Neural cell (in vitro differentiated cells): ENCODE measurements around the gene NSG1. TPM values are rescaled to one million over a fixed set of nuclear protein-coding genes. Genes with fewer than 3 reads are reported as not detected.

Experiments used
- H2AFZ ChIP-seq: fragments of 200-600, 300-800 bp; sonication (generic), shearing (Covaris generic); 2 replicates; pipeline ENCODE4 v1.6.0; 2014; ENCODE audit warnings: low read depth, mild to moderate bottlenecking, antibody characterized with exemption, low read length, moderate library complexity
- H3F3A ChIP-seq: fragments of 200-600 bp; shearing (Covaris generic); 2 replicates; pipeline ENCODE4 v1.6.1; 2016; ENCODE audit warnings: mild to moderate bottlenecking, moderate library complexity, mixed read lengths, antibody characterized with exemption, low read length; ENCODE audit not compliant: insufficient read depth, poor library complexity, severe bottlenecking
- H3K27ac ChIP-seq: fragments of 200-600, 300-800 bp; sonication (generic), shearing (Covaris generic); 2 replicates; pipeline ENCODE4 v1.5.1; 2014; ENCODE audit warnings: mild to moderate bottlenecking, low read length, moderate library complexity
- H3K27me3 ChIP-seq: fragments of 300-800, 200-600 bp; sonication (generic), shearing (Covaris generic); 2 replicates; pipeline ENCODE4 v1.6.0; 2014; ENCODE audit warnings: mild to moderate bottlenecking, low read depth, low read length, moderate library complexity; ENCODE audit not compliant: insufficient read depth
- H3K36me3 ChIP-seq: fragments of 300-800, 200-600 bp; sonication (generic), shearing (Covaris generic); 2 replicates; pipeline ENCODE4 v1.5.1; 2014; ENCODE audit warnings: mild to moderate bottlenecking, antibody characterized with exemption, low read length, moderate library complexity; ENCODE audit not compliant: insufficient read depth
- H3K4me2 ChIP-seq: fragments of 300-800, 200-600 bp; sonication (generic), shearing (Covaris generic); 2 replicates; pipeline ENCODE4 v1.6.0; 2014; ENCODE audit warnings: mild to moderate bottlenecking, low read length
- H3K4me3 ChIP-seq: fragments of 300-800, 200-600 bp; sonication (generic), shearing (Covaris generic); 2 replicates; pipeline ENCODE4 v1.5.1; 2014; ENCODE audit warnings: mild to moderate bottlenecking, low read length, moderate library complexity
- H3K79me2 ChIP-seq: fragments of 200-600 bp; shearing (Covaris generic); replicated peaks from 2 replicates; pipeline ENCODE4 v1.6.0; 2014; ENCODE audit warnings: mild to moderate bottlenecking, low read length, moderate library complexity; ENCODE audit not compliant: insufficient read depth
- H3K9ac ChIP-seq: fragments of 300-800, 200-600 bp; sonication (generic), shearing (Covaris generic); 2 replicates; pipeline ENCODE4 v1.6.1; 2016; ENCODE audit warnings: mild to moderate bottlenecking, low read length, mixed read lengths
- H3K9me2 ChIP-seq: fragments of 200-600 bp; shearing (Covaris generic); 2 replicates; pipeline ENCODE4 v1.6.1; 2016; ENCODE audit warnings: mild to moderate bottlenecking, low read length, mixed read lengths; ENCODE audit not compliant: insufficient read depth
- H3K9me3 ChIP-seq: fragments of 200-600, 300-800 bp; sonication (generic), shearing (Covaris generic); 2 replicates; pipeline ENCODE4 v1.6.1; 2016; ENCODE audit warnings: mild to moderate bottlenecking, mixed run types, low read length, moderate library complexity, mixed read lengths
- H4K20me1 ChIP-seq: fragments of 200-600 bp; shearing (Covaris generic); 2 replicates; pipeline ENCODE4 v1.6.1; 2016; ENCODE audit warnings: mild to moderate bottlenecking, mixed run types; ENCODE audit not compliant: insufficient read depth
- CTCF ChIP-seq: fragments of 450-650 bp; IDR thresholded peaks from 2 replicates; pipeline ENCODE4 v1.5.1; 2014; ENCODE audit warnings: antibody characterized with exemption, mild to moderate bottlenecking, moderate library complexity; ENCODE audit not compliant: poor library complexity, severe bottlenecking
- EP300 ChIP-seq: fragments of 450-650 bp; conservative IDR thresholded peaks from 2 replicates; pipeline ENCODE4 v1.6.1; 2014; ENCODE audit warnings: antibody characterized with exemption, mild to moderate bottlenecking, moderate library complexity; ENCODE audit not compliant: poor library complexity, severe bottlenecking
- EZH2 ChIP-seq: fragments of 200-600, 300-800 bp; shearing (Covaris generic), sonication (generic); IDR thresholded peaks from 2 replicates; pipeline ENCODE4 v1.6.1; 2014; ENCODE audit warnings: antibody characterized with exemption, low read length, borderline replicate concordance, mild to moderate bottlenecking; ENCODE audit not compliant: insufficient read depth, poor library complexity, severe bottlenecking
- MXI1 ChIP-seq: fragments of 450-650 bp; conservative IDR thresholded peaks from 2 replicates; pipeline ENCODE4 v1.6.1; 2014; ENCODE audit warnings: antibody characterized with exemption, mild to moderate bottlenecking; ENCODE audit not compliant: poor library complexity, severe bottlenecking
- POLR2AphosphoS5 ChIP-seq: IDR thresholded peaks from 2 replicates; pipeline ENCODE4 v1.6.1; 2012
- RAD21 ChIP-seq: fragments of 450-650 bp; conservative IDR thresholded peaks from 2 replicates; pipeline ENCODE4 v1.6.1; 2014; ENCODE audit warnings: antibody characterized with exemption, mild to moderate bottlenecking, moderate library complexity
- REST ChIP-seq: IDR thresholded peaks from 2 replicates; pipeline ENCODE4 v1.6.1; 2012; ENCODE audit warnings: borderline replicate concordance
- SMC3 ChIP-seq: fragments of 450-650 bp; conservative IDR thresholded peaks from 2 replicates; pipeline ENCODE4 v1.6.1; 2014; ENCODE audit warnings: antibody characterized with exemption, mild to moderate bottlenecking, moderate library complexity; ENCODE audit not compliant: poor library complexity
- TAF1 ChIP-seq: IDR thresholded peaks from 2 replicates; pipeline ENCODE4 v1.6.1; 2012; ENCODE audit warnings: low read depth
- polyA plus RNA-seq: library from polyadenylated mRNA; depleted of rRNA; stranded (reverse); fragments of >200 nt; gene quantifications from 2 replicates; pipeline ENCODE4 v1.2.3, GENCODE V29; 2014

Gene NSG1
- polyA plus RNA-seq, 1 donor from 2014 or later: 921 TPM

GRCh38 chr4:4410271-4410670 is 23.4 kb downstream of the NSG1 start:
- H3K9me3 ChIP-seq: no peaks in the 10 kb centered on the region
- no peaks in the 10 kb centered on the region for H3K27me3 ChIP-seq
- H3K79me2 ChIP-seq: no peaks in the 10 kb centered on the region
- no peak overlapping the region for H3K9ac ChIP-seq
- H3K4me3 ChIP-seq: no peak overlapping the region
- no peaks in the 10 kb centered on the region for H3K9me2 ChIP-seq
- no peak overlapping the region for H2AFZ ChIP-seq
- H3F3A ChIP-seq: no peaks in the 10 kb centered on the region
- peaks cover 7% of the 10 kb centered on the region for H3K36me3 ChIP-seq
- no peak overlapping the region for H3K27ac ChIP-seq
- H4K20me1 ChIP-seq: peaks cover 20% of the 10 kb centered on the region
- no peak for TF ChIP-seq MXI1
- TF ChIP-seq EP300: no peak
- TF ChIP-seq CTCF: no peak
- TF ChIP-seq EZH2: no peak
- TF ChIP-seq POLR2AphosphoS5: no peak
- no peak for TF ChIP-seq SMC3
- no peak for TF ChIP-seq REST
- TF ChIP-seq TAF1: no peak
- TF ChIP-seq RAD21: no peak
- no peak overlapping the region for H3K4me2 ChIP-seq

GRCh38 chr4:4411906-4412305 is 25.0 kb downstream of the NSG1 start:
- H3K79me2 ChIP-seq: no peaks in the 10 kb centered on the region
- TF ChIP-seq POLR2AphosphoS5 (no peak), SMC3 (no peak), EP300 (no peak), RAD21 (no peak), REST (no peak), CTCF (no peak), MXI1 (no peak), EZH2 (no peak), TAF1 (no peak)
- H3K4me3 ChIP-seq: no peak overlapping the region
- no peak overlapping the region for H3K4me2 ChIP-seq
- no peaks in the 10 kb centered on the region for H3F3A ChIP-seq
- H3K27ac ChIP-seq: no peak overlapping the region
- H3K27me3 ChIP-seq: no peaks in the 10 kb centered on the region
- H3K9ac ChIP-seq: no peak overlapping the region
- H3K36me3 ChIP-seq: peaks cover 7% of the 10 kb centered on the region
- H4K20me1 ChIP-seq: peaks cover 8% of the 10 kb centered on the region
- no peaks in the 10 kb centered on the region for H3K9me3 ChIP-seq
- no peak overlapping the region for H2AFZ ChIP-seq
- H3K9me2 ChIP-seq: no peaks in the 10 kb centered on the region
